GM23338 (cell line): Measurements from ENCODE around the gene PACS2. TPM values are rescaled to one million over a fixed set of nuclear protein-coding genes. Genes with fewer than 3 reads are reported as not detected.

Experiments
- ATAC-seq: fragments of 200-7000 bp; cut with Tn5 transposase; 3 replicates; pipeline ENCODE4 v1.9.1; 2020
- DNase-seq: peaks from one replicate; pipeline ENCODE4 v3.0.0-alpha.2; 2015; ENCODE audit warnings: low spot score
- H2AFZ ChIP-seq: fragments of 200-600 bp; sonication (generic); 2 replicates; pipeline ENCODE4 v1.8.0; 2016; ENCODE audit warnings: antibody characterized with exemption, mild to moderate bottlenecking, moderate library complexity
- H3F3A ChIP-seq: fragments of 200-600 bp; sonication (generic); replicated peaks from 2 replicates; pipeline ENCODE4 v1.8.0; 2017; ENCODE audit warnings: antibody characterized with exemption, mixed run types, low read depth
- H3K27ac ChIP-seq: fragments of 200-600 bp; sonication (generic); 2 replicates; pipeline ENCODE4 v1.6.1; 2016; ENCODE audit warnings: low read depth
- H3K27me3 ChIP-seq: fragments of 200-600 bp; sonication (generic); 2 replicates; pipeline ENCODE4 v1.8.0; 2016; ENCODE audit warnings: mild to moderate bottlenecking, mixed run types, moderate library complexity; ENCODE audit not compliant: insufficient read depth
- H3K36me3 ChIP-seq: fragments of 200-600 bp; sonication (generic); 2 replicates; pipeline ENCODE4 v1.8.0; 2016; ENCODE audit warnings: mild to moderate bottlenecking; ENCODE audit not compliant: insufficient read depth
- H3K4me1 ChIP-seq: fragments of 200-600 bp; sonication (generic); 2 replicates; pipeline ENCODE4 v1.8.0; 2016; ENCODE audit warnings: mild to moderate bottlenecking, moderate library complexity; ENCODE audit not compliant: insufficient read depth
- H3K4me2 ChIP-seq: fragments of 200-600 bp; sonication (generic); 2 replicates; pipeline ENCODE4 v1.7.1; 2017; ENCODE audit warnings: mixed run types
- H3K4me3 ChIP-seq: fragments of 200-600 bp; sonication (generic); 2 replicates; pipeline ENCODE4 v1.6.1; 2016; ENCODE audit warnings: mixed run types
- H3K79me2 ChIP-seq: fragments of 200-600 bp; sonication (generic); replicated peaks from 2 replicates; pipeline ENCODE4 v1.8.0; 2017; ENCODE audit warnings: mild to moderate bottlenecking; ENCODE audit not compliant: insufficient read depth
- H3K9me2 ChIP-seq: fragments of 200-600 bp; sonication (generic); 2 replicates; pipeline ENCODE4 v1.8.0; 2017; ENCODE audit not compliant: insufficient read depth
- H4K20me1 ChIP-seq: fragments of 200-600 bp; sonication (generic); replicated peaks from 2 replicates; pipeline ENCODE4 v1.8.0; 2017; ENCODE audit warnings: mild to moderate bottlenecking; ENCODE audit not compliant: insufficient read depth
- H3K27ac Mint-ChIP-seq: 2 replicates; pipeline ENCODE4 v1.8.0; 2020; ENCODE audit warnings: inconsistent platforms, mild to moderate bottlenecking, moderate library complexity, mixed read lengths
- H3K27me3 Mint-ChIP-seq: 3 replicates; pipeline ENCODE4 v1.8.0; 2022; ENCODE audit warnings: low read depth, mild to moderate bottlenecking, moderate library complexity, mixed read lengths, inconsistent platforms; ENCODE audit not compliant: insufficient read depth, poor library complexity
- H3K36me3 Mint-ChIP-seq: 3 replicates; pipeline ENCODE4 v1.8.0; 2021; ENCODE audit warnings: low read depth, mild to moderate bottlenecking, inconsistent platforms, moderate library complexity, mixed read lengths
- H3K4me1 Mint-ChIP-seq: 3 replicates; pipeline ENCODE4 v1.8.0; 2020; ENCODE audit warnings: mild to moderate bottlenecking, inconsistent platforms, mixed read lengths
- H3K4me3 Mint-ChIP-seq: 3 replicates; pipeline ENCODE4 v1.8.0; 2021; ENCODE audit warnings: moderate library complexity, mild to moderate bottlenecking, inconsistent platforms, mixed read lengths
- H3K9me3 Mint-ChIP-seq: 3 replicates; pipeline ENCODE4 v1.8.0; 2020; ENCODE audit warnings: moderate library complexity, mild to moderate bottlenecking, inconsistent platforms, mixed read lengths
- CREB1 ChIP-seq: fragments of 250-450 bp; sonication (Bioruptor Pico); IDR thresholded peaks from 2 replicates; pipeline ENCODE4 v1.5.0; 2020; ENCODE audit warnings: low read depth, mild to moderate bottlenecking, moderate library complexity
- CTCF ChIP-seq, 2 experiments: fragments of 200-600 bp in 1 of 2; sonication (generic) in 1 of 2; conservative IDR thresholded peaks; 2 replicates each; pipeline versions ENCODE4 v1.5.1 to v1.6.1; 2016 to 2017; ENCODE audit warnings: antibody characterized with exemption in 2 of 2, low read depth in 2 of 2, mild to moderate bottlenecking in 2 of 2, moderate library complexity in 1 of 2
- EZH2phosphoT487 ChIP-seq: fragments of 200-600 bp; sonication (generic); IDR thresholded peaks from one replicate; pipeline ENCODE4 v1.8.1; 2018; ENCODE audit warnings: antibody characterized with exemption; ENCODE audit not compliant: unreplicated experiment
- NANOG ChIP-seq: IDR thresholded peaks from 2 replicates; pipeline ENCODE4 v1.6.1; 2016; ENCODE audit warnings: antibody characterized with exemption, borderline replicate concordance
- POLR2AphosphoS5 ChIP-seq: IDR thresholded peaks from 2 replicates; pipeline ENCODE4 v1.6.1; 2016; ENCODE audit warnings: antibody characterized with exemption, low read depth
- STAT1 ChIP-seq: IDR thresholded peaks from one replicate; pipeline ENCODE4 v1.6.1; 2016; ENCODE audit warnings: antibody characterized with exemption; ENCODE audit not compliant: unreplicated experiment
- ZNF114 ChIP-seq: fragments of 250-450 bp; sonication (Bioruptor Pico); IDR thresholded peaks from 2 replicates; pipeline ENCODE4 v1.5.0; 2020; ENCODE audit warnings: mild to moderate bottlenecking, moderate library complexity
- ZNF331 ChIP-seq: fragments of 250-450 bp; sonication (Bioruptor Pico); IDR thresholded peaks from 2 replicates; pipeline ENCODE4 v1.5.0; 2020; ENCODE audit warnings: low read depth, mild to moderate bottlenecking, moderate library complexity
- ZNF462 ChIP-seq: fragments of 250-450 bp; sonication (Bioruptor Pico); IDR thresholded peaks from 2 replicates; pipeline ENCODE4 v1.5.0; 2020; ENCODE audit warnings: mild to moderate bottlenecking, moderate library complexity
- polyA plus RNA-seq: library from polyadenylated mRNA; unstranded; fragments of >200 nt; fragmentation: Nextera tagmentation; extraction: Ambion mirVana; gene quantifications from 2 replicates; pipeline ENCODE4 v1.2.1, GENCODE V29; 2016
- total RNA-seq: library from RNA; depleted of rRNA; stranded (reverse); fragments of >200 nt; shearing (Covaris generic); gene quantifications from 2 replicates; pipeline ENCODE4 v1.2.3, GENCODE V29; 2014
- TF ChIP-seq, protein P1 (sequence below): IDR thresholded peaks from one replicate; pipeline ENCODE4 v1.6.1; 2018; ENCODE audit warnings: antibody characterized with exemption; ENCODE audit not compliant: unreplicated experiment

The PACS2 gene
- total and polyA plus RNA-seq, 2 experiments from 2014 or later: 22.5 to 79.0 TPM

DNA sequence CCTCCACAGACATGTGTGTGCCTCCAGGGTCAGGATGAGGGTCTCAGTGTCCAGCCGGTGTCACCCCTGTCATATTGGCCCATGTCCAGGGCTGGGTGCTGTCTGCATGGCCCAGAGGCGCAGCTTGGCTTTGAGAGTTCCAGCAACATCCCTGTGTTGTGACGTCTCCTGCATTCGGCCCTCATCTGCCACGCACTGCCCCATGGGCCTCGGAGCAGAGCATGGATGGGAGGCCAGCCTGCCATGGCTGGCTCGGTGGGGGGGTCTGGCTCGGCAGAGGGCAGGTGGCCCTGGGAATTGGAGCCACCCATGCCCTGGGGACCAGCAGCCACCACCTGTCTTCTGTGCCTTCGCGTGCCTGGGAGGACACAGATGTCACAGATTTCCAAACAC is 73.0 kb downstream of the PACS2 start:
- peaks cover 12% of the 10 kb centered on the region for H3K36me3 Mint-ChIP-seq
- no peak for DNase-seq
- H3K27me3 ChIP-seq: no peaks in the 10 kb centered on the region
- H3K9me3 Mint-ChIP-seq: no peaks in the 10 kb centered on the region
- H3K4me3 ChIP-seq: no peak overlapping the region
- H3K27ac Mint-ChIP-seq: no peak overlapping the region
- H3K4me1 ChIP-seq: no peaks in the 10 kb centered on the region
- no peaks in the 10 kb centered on the region for H3K9me2 ChIP-seq
- no peaks in the 10 kb centered on the region for H3K79me2 ChIP-seq
- no peak overlapping the region for H3K27ac ChIP-seq
- H2AFZ ChIP-seq: no peak overlapping the region
- H4K20me1 ChIP-seq: no peaks in the 10 kb centered on the region
- no peak overlapping the region for H3K4me3 Mint-ChIP-seq
- no peak overlapping the region for H3K4me2 ChIP-seq
- 0 out of 2 replicates have a peak, but pooled peaks cover 2% of the 10 kb centered on the region for H3F3A ChIP-seq
- H3K27me3 Mint-ChIP-seq: peaks cover 10% of the 10 kb centered on the region
- TF ChIP-seq ZNF331 (CRISPR knock-in tag): no peak
- no peak for TF ChIP-seq ZNF462 (CRISPR knock-in tag)
- no peak for TF ChIP-seq POLR2AphosphoS5
- no peak for TF ChIP-seq STAT1
- TF ChIP-seq NANOG: no peak
- TF ChIP-seq, protein P1, sequence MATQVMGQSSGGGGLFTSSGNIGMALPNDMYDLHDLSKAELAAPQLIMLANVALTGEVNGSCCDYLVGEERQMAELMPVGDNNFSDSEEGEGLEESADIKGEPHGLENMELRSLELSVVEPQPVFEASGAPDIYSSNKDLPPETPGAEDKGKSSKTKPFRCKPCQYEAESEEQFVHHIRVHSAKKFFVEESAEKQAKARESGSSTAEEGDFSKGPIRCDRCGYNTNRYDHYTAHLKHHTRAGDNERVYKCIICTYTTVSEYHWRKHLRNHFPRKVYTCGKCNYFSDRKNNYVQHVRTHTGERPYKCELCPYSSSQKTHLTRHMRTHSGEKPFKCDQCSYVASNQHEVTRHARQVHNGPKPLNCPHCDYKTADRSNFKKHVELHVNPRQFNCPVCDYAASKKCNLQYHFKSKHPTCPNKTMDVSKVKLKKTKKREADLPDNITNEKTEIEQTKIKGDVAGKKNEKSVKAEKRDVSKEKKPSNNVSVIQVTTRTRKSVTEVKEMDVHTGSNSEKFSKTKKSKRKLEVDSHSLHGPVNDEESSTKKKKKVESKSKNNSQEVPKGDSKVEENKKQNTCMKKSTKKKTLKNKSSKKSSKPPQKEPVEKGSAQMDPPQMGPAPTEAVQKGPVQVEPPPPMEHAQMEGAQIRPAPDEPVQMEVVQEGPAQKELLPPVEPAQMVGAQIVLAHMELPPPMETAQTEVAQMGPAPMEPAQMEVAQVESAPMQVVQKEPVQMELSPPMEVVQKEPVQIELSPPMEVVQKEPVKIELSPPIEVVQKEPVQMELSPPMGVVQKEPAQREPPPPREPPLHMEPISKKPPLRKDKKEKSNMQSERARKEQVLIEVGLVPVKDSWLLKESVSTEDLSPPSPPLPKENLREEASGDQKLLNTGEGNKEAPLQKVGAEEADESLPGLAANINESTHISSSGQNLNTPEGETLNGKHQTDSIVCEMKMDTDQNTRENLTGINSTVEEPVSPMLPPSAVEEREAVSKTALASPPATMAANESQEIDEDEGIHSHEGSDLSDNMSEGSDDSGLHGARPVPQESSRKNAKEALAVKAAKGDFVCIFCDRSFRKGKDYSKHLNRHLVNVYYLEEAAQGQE: no peak
- no peak for TF ChIP-seq EZH2phosphoT487
- TF ChIP-seq CREB1 (CRISPR knock-in tag): no peak
- TF ChIP-seq CTCF (conservative IDR thresholded peaks at IDR 0.05; ENCODE audit: low read depth in 2 of 2): no peak
- no peak for TF ChIP-seq ZNF114
- H3K4me1 Mint-ChIP-seq: no peaks in the 10 kb centered on the region
- no peak for ATAC-seq
- no peaks in the 10 kb centered on the region for H3K36me3 ChIP-seq
